ENCODE data around the gene RPN2. TPM values are rescaled to one million over a fixed set of nuclear protein-coding genes. Genes with fewer than 3 reads are reported as not detected.

Gene RPN2
- total and polyA plus RNA-seq, 2 donors (not counting 3 experiments of a cell fraction or from before 2014, with no cell fraction given) = 283 to 530 TPM

DNA sequence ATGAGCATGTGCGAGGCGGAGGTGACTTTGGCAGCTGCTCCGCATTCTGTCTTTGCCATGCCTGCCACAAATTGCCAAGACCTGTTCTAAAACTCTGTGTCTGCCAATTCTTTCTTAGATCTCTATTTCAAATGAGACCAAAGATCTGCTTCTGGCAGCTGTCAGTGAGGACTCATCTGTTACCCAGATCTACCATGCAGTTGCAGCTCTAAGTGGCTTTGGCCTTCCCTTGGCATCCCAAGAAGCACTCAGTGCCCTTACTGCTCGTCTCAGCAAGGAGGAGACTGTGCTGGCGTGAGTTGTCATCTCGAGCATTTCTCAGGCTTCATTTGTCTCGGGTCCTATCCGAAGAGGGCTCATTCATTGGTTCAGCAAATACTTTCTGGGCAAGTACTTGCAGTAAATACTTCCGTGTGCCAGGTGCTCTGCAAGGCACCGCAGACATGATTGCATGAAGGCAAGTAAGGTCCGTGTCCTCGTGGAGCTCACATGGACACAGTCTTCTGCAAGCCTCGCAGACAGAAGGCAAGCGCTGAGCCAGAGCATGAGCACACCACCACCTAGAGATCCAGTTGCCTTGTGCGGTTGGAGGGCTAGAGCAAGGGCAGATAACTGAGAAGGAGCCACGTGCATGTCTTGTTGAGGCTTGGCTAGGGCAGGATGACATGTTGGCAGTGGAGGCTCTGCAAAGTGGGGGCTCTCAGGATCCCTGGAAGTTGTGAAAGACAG lies 20.0 kb downstream of the RPN2 start:
- peaks cover 26 to 35% of the 10 kb centered on the region in 2 experiments for H3K36me3 ChIP-seq (ENCODE audit: control insufficient read depth in 2 of 2, extremely low read depth in 1 of 2, insufficient read depth in 2 of 2, low read length in 2 of 2)
- TF ChIP-seq GATA2 (IDR thresholded peaks at IDR 0.05; ENCODE audit: insufficient read depth, insufficient read length, low read depth, low read length) (no peak), POLR2AphosphoS5 (IDR thresholded peaks at IDR 0.05; ENCODE audit: insufficient read depth, low read depth, low read length) (no peak), POLR2A (IDR thresholded peaks at IDR 0.05; ENCODE audit: low read depth, low read length) (no peak), EZH2 (IDR thresholded peaks at IDR 0.05; ENCODE audit: borderline replicate concordance, low read depth, low read length, severe bottlenecking) (no peak), MYC (IDR thresholded peaks at IDR 0.05; ENCODE audit: low read depth, low read length) (no peak), FOS (IDR thresholded peaks at IDR 0.05; ENCODE audit: borderline replicate concordance, insufficient read depth, low read length) (no peak), JUN (IDR thresholded peaks at IDR 0.05; ENCODE audit: borderline replicate concordance, insufficient read depth, insufficient read length, low read depth) (no peak)
- TF ChIP-seq, protein P1, sequence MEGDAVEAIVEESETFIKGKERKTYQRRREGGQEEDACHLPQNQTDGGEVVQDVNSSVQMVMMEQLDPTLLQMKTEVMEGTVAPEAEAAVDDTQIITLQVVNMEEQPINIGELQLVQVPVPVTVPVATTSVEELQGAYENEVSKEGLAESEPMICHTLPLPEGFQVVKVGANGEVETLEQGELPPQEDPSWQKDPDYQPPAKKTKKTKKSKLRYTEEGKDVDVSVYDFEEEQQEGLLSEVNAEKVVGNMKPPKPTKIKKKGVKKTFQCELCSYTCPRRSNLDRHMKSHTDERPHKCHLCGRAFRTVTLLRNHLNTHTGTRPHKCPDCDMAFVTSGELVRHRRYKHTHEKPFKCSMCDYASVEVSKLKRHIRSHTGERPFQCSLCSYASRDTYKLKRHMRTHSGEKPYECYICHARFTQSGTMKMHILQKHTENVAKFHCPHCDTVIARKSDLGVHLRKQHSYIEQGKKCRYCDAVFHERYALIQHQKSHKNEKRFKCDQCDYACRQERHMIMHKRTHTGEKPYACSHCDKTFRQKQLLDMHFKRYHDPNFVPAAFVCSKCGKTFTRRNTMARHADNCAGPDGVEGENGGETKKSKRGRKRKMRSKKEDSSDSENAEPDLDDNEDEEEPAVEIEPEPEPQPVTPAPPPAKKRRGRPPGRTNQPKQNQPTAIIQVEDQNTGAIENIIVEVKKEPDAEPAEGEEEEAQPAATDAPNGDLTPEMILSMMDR (IDR thresholded peaks at IDR 0.05; ENCODE audit: extremely low read depth in 1 of 2, insufficient read depth in 1 of 2, low read depth in 1 of 2, low read length in 2 of 2) = no peak
- TF ChIP-seq, protein P2, sequence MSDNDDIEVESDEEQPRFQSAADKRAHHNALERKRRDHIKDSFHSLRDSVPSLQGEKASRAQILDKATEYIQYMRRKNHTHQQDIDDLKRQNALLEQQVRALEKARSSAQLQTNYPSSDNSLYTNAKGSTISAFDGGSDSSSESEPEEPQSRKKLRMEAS (IDR thresholded peaks at IDR 0.05; ENCODE audit: insufficient read depth, insufficient read length) = no peak
- no TSS peak for BruUV-seq (replicated peaks)
- H3K4me3 ChIP-seq (replicated peaks in 1 of 3; ENCODE audit: insufficient read depth in 1 of 3, low read depth in 1 of 3, low read length in 3 of 3) = no peak overlapping the region
- peaks cover 63% of the 10 kb centered on the region for H3K79me2 ChIP-seq (ENCODE audit: control insufficient read depth, insufficient read depth, low read length)
- no peak overlapping the region for H3K27ac ChIP-seq (ENCODE audit: insufficient read depth, low read depth, low read length)
- H4K20me1 ChIP-seq (replicated peaks; ENCODE audit: control insufficient read depth, extremely low read depth, insufficient read depth, low read length) = peaks cover 2% of the 10 kb centered on the region
- H2AFZ ChIP-seq (ENCODE audit: low read depth, low read length) = no peak overlapping the region
- H3K27me3 ChIP-seq (ENCODE audit: control insufficient read depth in 2 of 2, insufficient read depth in 2 of 2, low read length in 2 of 2) = no peaks in the 10 kb centered on the region
- FAIRE-seq = no peak
- dilution Hi-C loops (cut with MboI; ENCODE audit: extremely low pct_ligation_motif_present, low sequenced_read_pairs) = no loop called here
- POLR2A ChIA-PET = no interaction called here
- no peaks in the 10 kb centered on the region for H3K9me3 ChIP-seq (replicated peaks; ENCODE audit: control insufficient read depth, insufficient read depth, low read length)
- H3K4me2 ChIP-seq (ENCODE audit: insufficient read depth, low read length) = no peak overlapping the region
- no peaks in the 10 kb centered on the region for H3K9me1 ChIP-seq (replicated peaks; ENCODE audit: control insufficient read depth, extremely low read depth, insufficient read depth, low read length)
- no peaks in the 10 kb centered on the region for H3K4me1 ChIP-seq (ENCODE audit: control insufficient read depth, extremely low read depth, insufficient read depth, low read length)
- DNase-seq (ENCODE audit: low read depth, low spot score) = no peak
- CTCF ChIA-PET = interaction anchor here (2.2 kb wide), 1 partner anchor 8 kb away, joined by 14 read pairs; no protein-coding TSS in a partner anchor
- intact Hi-C loops (cut with micrococcal nuclease) = no loop called here
- no peak overlapping the region for H3K9ac ChIP-seq (replicated peaks; ENCODE audit: extremely low read depth, insufficient read depth, low read length)
